ENCODE measurements around the gene JPT2. TPM values are rescaled to one million over a fixed set of nuclear protein-coding genes. Genes with fewer than 3 reads are reported as not detected.
"Not testable (repeated sequence)": the region's sequence is repeated elsewhere in the genome, so short reads cannot be mapped to it uniquely, and the experiment has no call there.

Gene JPT2
- total RNA-seq, 1 donor: 2.5 TPM

- H3K27me3 ChIP-seq (ENCODE audit: insufficient read depth, low read length): no peaks in the 10 kb centered on the region
- peak within 1 kb of the TSS; percentile 81 for H3K4me3 ChIP-seq (ENCODE audit: low read length)
- H3K4me1 ChIP-seq (ENCODE audit: insufficient read depth, low read length): peaks cover 33% of the 10 kb centered on the region
- no peaks in the 10 kb centered on the region for H3K9me3 ChIP-seq (ENCODE audit: low read depth, low read length)
Measured at GRCh38 chr16:1705688-1706385, 27.8 kb downstream of the JPT2 start, which contains the start of gene MAPK8IP3. TSS of gene MAPK8IP3 (plus strand) at chr16:1706195. CDS start at chr16:1706340, 145 bp downstream.

GRCh38 chr16:1706386-1707192, 28.5 kb downstream of the JPT2 start:
- peak overlapping the region; percentile 81 for H3K4me3 ChIP-seq (ENCODE audit: low read length)
- H3K4me1 ChIP-seq (ENCODE audit: insufficient read depth, low read length): peaks cover 35% of the 10 kb centered on the region
- no peaks in the 10 kb centered on the region for H3K9me3 ChIP-seq (ENCODE audit: low read depth, low read length)
- H3K27me3 ChIP-seq (ENCODE audit: insufficient read depth, low read length): no peaks in the 10 kb centered on the region

GRCh38 chr16:1707193-1707790, 29.2 kb downstream of the JPT2 start:
- no peaks in the 10 kb centered on the region for H3K9me3 ChIP-seq (ENCODE audit: low read depth, low read length)
- no peaks in the 10 kb centered on the region for H3K27me3 ChIP-seq (ENCODE audit: insufficient read depth, low read length)
- H3K4me1 ChIP-seq (ENCODE audit: insufficient read depth, low read length): peaks cover 39% of the 10 kb centered on the region
- H3K4me3 ChIP-seq (ENCODE audit: low read length): peak overlapping the region; percentile 81

- H3K4me3 ChIP-seq (ENCODE audit: low read length): no peak overlapping the region
- no peaks in the 10 kb centered on the region for H3K9me3 ChIP-seq (ENCODE audit: low read depth, low read length)
- peaks cover 48% of the 10 kb centered on the region for H3K4me1 ChIP-seq (ENCODE audit: insufficient read depth, low read length)
- H3K27me3 ChIP-seq (ENCODE audit: insufficient read depth, low read length): no peaks in the 10 kb centered on the region
Measured at GRCh38 chr16:1708083-1708767, 30.1 kb downstream of the JPT2 start.

GRCh38 chr16:1708768-1709180, 30.7 kb downstream of the JPT2 start:
- H3K9me3 ChIP-seq (ENCODE audit: low read depth, low read length): no peaks in the 10 kb centered on the region
- no peaks in the 10 kb centered on the region for H3K27me3 ChIP-seq (ENCODE audit: insufficient read depth, low read length)
- no peak overlapping the region for H3K4me3 ChIP-seq (ENCODE audit: low read length)
- peaks cover 54% of the 10 kb centered on the region for H3K4me1 ChIP-seq (ENCODE audit: insufficient read depth, low read length)

GRCh38 chr16:1709356-1709755, 31.3 kb downstream of the JPT2 start:
- Histone ChIP-seq H3K4me1 (ENCODE audit: insufficient read depth, low read length) (peaks cover 59% of the 10 kb centered on the region), H3K27me3 (ENCODE audit: insufficient read depth, low read length) (no peaks in the 10 kb centered on the region), H3K4me3 (ENCODE audit: low read length) (no peak overlapping the region), H3K9me3 (ENCODE audit: low read depth, low read length) (no peaks in the 10 kb centered on the region)

- Histone ChIP-seq H3K9me3 (ENCODE audit: low read depth, low read length) (no peaks in the 10 kb centered on the region), H3K4me3 (ENCODE audit: low read length) (no peak overlapping the region), H3K27me3 (ENCODE audit: insufficient read depth, low read length) (no peaks in the 10 kb centered on the region), H3K4me1 (ENCODE audit: insufficient read depth, low read length) (peaks cover 54% of the 10 kb centered on the region)
Measured at GRCh38 chr16:1710811-1711507, 32.9 kb downstream of the JPT2 start.

GRCh38 chr16:1712791-1713261, 34.7 kb downstream of the JPT2 start:
- H3K4me3 ChIP-seq (ENCODE audit: low read length): no peak overlapping the region
- peaks cover 48% of the 10 kb centered on the region for H3K4me1 ChIP-seq (ENCODE audit: insufficient read depth, low read length)
- no peaks in the 10 kb centered on the region for H3K27me3 ChIP-seq (ENCODE audit: insufficient read depth, low read length)
- H3K9me3 ChIP-seq (ENCODE audit: low read depth, low read length): no peaks in the 10 kb centered on the region

GRCh38 chr16:1713331-1713730, 35.3 kb downstream of the JPT2 start:
- Histone ChIP-seq H3K9me3 (ENCODE audit: low read depth, low read length) (no peaks in the 10 kb centered on the region), H3K4me3 (ENCODE audit: low read length) (no peak overlapping the region), H3K27me3 (ENCODE audit: insufficient read depth, low read length) (no peaks in the 10 kb centered on the region), H3K4me1 (ENCODE audit: insufficient read depth, low read length) (peaks cover 43% of the 10 kb centered on the region)

GRCh38 chr16:1713933-1714332, 35.9 kb downstream of the JPT2 start:
- H3K4me1 ChIP-seq (ENCODE audit: insufficient read depth, low read length): peaks cover 42% of the 10 kb centered on the region
- H3K9me3 ChIP-seq (ENCODE audit: low read depth, low read length): no peaks in the 10 kb centered on the region
- H3K27me3 ChIP-seq (ENCODE audit: insufficient read depth, low read length): no peaks in the 10 kb centered on the region
- no peak overlapping the region for H3K4me3 ChIP-seq (ENCODE audit: low read length)

- Histone ChIP-seq H3K4me1 (ENCODE audit: insufficient read depth, low read length) (peaks cover 53% of the 10 kb centered on the region), H3K9me3 (ENCODE audit: low read depth, low read length) (no peaks in the 10 kb centered on the region), H3K27me3 (ENCODE audit: insufficient read depth, low read length) (no peaks in the 10 kb centered on the region), H3K4me3 (ENCODE audit: low read length) (no peak overlapping the region)
Measured at GRCh38 chr16:1715220-1715619, 37.1 kb downstream of the JPT2 start.

GRCh38 chr16:1718236-1718635, 40.2 kb downstream of the JPT2 start:
- not testable (repeated sequence) for H3K27me3 ChIP-seq (ENCODE audit: insufficient read depth, low read length); H3K9me3 ChIP-seq (ENCODE audit: low read depth, low read length)
- peaks cover 68% of the 10 kb centered on the region for H3K4me1 ChIP-seq (ENCODE audit: insufficient read depth, low read length)

GRCh38 chr16:1719559-1720229, 41.6 kb downstream of the JPT2 start:
- H3K4me1 ChIP-seq (ENCODE audit: insufficient read depth, low read length): peaks cover 63% of the 10 kb centered on the region
- not testable (repeated sequence) for H3K27me3 ChIP-seq (ENCODE audit: insufficient read depth, low read length); H3K4me3 ChIP-seq (ENCODE audit: low read length); H3K9me3 ChIP-seq (ENCODE audit: low read depth, low read length)

More at GRCh38 chr16:1718236-1718635, 40.2 kb downstream of the JPT2 start:
- not testable (repeated sequence) for H3K4me3 ChIP-seq (ENCODE audit: low read length)

GRCh38 chr16:1721372-1721771, 43.3 kb downstream of the JPT2 start:
- Histone ChIP-seq H3K9me3 (ENCODE audit: low read depth, low read length) (no peaks in the 10 kb centered on the region), H3K4me3 (ENCODE audit: low read length) (no peak overlapping the region), H3K27me3 (ENCODE audit: insufficient read depth, low read length) (no peaks in the 10 kb centered on the region), H3K4me1 (ENCODE audit: insufficient read depth, low read length) (peaks cover 63% of the 10 kb centered on the region)
